8988T (cell line): ENCODE measurements around the gene CEP72.

Source experiments
- DNase-seq: peaks from one replicate; pipeline ENCODE4 v3.0.0; 2011

CEP72 gene

GRCh38 chr5:661891-662750, 50.0 kb downstream of the CEP72 start:
- DNase-seq = no peak

- DNase-seq = no peak
Observed at GRCh38 chr5:662751-663435, 50.8 kb downstream of the CEP72 start.

- no peak for DNase-seq
Observed at GRCh38 chr5:663436-664342, 51.5 kb downstream of the CEP72 start.

GRCh38 chr5:664343-664993, 52.3 kb downstream of the CEP72 start:
- no peak for DNase-seq

- no peak for DNase-seq
Observed at GRCh38 chr5:664994-665360, 52.8 kb downstream of the CEP72 start.

GRCh38 chr5:665541-665955, 53.4 kb downstream of the CEP72 start:
- peak; percentile 87 for DNase-seq

- no peak for DNase-seq
Observed at GRCh38 chr5:665956-666711, 54.0 kb downstream of the CEP72 start.

GRCh38 chr5:666816-667498, 54.8 kb downstream of the CEP72 start:
- DNase-seq = no peak

GRCh38 chr5:668283-668995, 56.3 kb downstream of the CEP72 start:
- no peak for DNase-seq

- peak; percentile 83 for DNase-seq
Observed at GRCh38 chr5:669111-669841, 57.1 kb downstream of the CEP72 start.

- no peak for DNase-seq
Observed at GRCh38 chr5:669842-670395, 57.8 kb downstream of the CEP72 start.

GRCh38 chr5:670396-671270, 58.5 kb downstream of the CEP72 start:
- no peak for DNase-seq

- DNase-seq = peak; percentile 96
Observed at GRCh38 chr5:671459-672328, 59.6 kb downstream of the CEP72 start.

GRCh38 chr5:672329-673160, 60.4 kb downstream of the CEP72 start:
- DNase-seq = peak; percentile 77

- no peak for DNase-seq
Observed at GRCh38 chr5:673161-673830, 61.2 kb downstream of the CEP72 start.
